Nucleus accumbens (tissue), 56 donors: ENCODE measurements around the gene MYL9.
"Not testable (repeated sequence)": the region's sequence is repeated elsewhere in the genome, so short reads cannot be mapped to it uniquely, and the experiment has no call there.

ENCODE experiments used
- DNase-seq, 56 donors: peaks; one replicate each; lab custom pipeline; 2025; lab: John Stamatoyannopoulos, UW

The MYL9 gene

DNA sequence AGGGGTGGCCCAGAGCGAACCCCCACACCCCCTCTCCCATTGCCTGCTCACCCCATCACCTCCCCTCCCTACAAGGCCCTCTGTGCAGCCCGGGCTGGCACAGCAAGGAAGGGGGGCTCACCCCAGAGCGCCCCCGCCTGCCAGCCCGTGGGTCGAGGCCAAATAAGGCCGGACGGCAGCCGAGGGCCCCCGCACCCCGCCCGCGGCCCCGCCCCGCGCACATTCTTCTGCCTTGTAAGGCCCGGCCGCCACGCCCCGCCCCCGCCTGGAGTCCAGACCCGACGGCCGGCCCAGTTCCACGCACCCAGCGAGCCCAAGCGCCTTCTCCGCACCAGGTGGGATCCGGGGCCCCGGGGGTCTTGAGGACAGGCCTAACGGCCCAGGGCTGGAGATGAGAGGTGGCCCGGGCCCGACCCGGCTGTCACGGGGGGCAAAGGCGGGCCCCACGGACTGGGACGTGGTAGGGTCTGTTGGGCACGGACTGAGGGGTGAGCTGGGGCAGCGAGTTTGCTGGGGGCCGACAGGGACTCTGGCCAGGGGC is at the start of gene MYL9:
Gene MYL9, plus strand, starts transcription at position 293 of the 541 bp plus-strand sequence. CDS start 3,366 bp downstream, outside the sequence.
- peak in 3 of 56 donors; percentile 8 to 22 (median 17) for DNase-seq

DNA sequence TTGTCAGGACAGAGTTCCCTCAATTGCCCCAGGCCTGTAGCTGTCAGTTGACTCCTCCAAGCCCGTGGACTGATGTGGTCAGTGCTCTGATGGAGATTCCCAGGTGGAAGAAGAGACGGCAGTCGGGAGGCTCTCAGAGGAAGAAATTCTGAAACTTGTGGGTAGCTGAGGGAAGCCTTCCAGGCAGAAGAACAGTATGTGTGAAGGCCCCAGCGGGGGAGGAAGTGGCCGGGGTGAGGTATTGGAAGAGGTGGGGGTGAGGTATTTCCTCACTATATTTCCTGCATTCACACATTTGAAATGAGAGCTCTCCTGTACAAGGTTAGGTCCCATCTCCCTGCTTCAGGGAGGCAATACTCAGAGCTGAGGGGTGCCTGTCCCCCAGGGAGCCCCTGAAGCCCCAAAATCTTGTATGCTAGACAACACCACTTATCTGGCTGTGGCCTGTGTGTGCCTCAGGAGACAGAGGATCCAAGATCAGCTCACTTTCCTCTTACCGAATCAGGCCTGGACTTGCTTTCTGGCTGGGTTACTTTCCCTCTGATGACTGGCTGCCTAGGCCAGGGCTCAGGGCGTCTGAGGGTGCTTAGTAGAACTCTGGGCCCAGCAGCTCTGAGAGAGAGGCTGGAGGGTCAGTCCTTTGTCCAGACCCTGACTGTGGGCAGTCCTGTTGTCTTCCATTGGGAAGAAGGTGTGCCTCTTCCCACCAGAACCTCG is 49.3 kb upstream of the MYL9 start:
- no peak for DNase-seq

DNA sequence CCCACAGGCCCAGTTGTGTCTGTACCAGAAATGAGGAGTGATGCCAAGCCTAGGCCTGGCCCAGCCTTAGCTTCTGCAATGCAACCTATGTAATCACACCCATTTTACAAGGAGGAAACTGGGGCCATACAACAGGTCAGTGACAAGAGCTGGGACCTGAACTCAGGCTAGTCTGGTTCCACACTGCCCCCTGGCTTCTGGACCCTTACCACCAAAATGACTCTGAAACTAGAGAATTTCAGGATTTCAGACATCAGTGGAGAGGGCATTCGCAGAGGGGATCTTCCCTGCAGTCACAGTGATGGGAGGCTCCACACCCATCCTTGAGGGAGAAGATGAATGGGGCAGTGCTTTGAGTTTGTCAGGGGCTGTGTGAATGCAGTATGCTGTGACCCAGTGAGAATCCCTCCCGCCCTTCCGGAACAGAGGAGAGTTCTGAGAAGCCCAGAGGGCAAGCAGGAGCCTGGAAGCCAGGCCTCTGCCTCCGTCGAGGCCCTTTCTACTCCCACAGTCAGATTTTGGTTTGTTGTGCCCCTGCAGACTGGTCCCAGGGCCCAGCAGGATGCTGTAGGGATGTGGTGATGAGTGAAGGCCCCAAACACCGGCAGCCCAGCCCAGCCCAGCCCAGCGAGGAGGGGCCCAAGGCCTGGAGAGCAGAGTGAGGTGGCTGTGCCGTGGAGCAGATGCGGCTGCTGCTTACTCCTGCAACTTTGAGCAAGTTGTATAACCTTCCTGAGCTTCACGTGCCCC is 48.1 kb upstream of the MYL9 start:
- DNase-seq, result peak in 4 of 56 donors; percentile 4 to 25 (median 18)

DNA sequence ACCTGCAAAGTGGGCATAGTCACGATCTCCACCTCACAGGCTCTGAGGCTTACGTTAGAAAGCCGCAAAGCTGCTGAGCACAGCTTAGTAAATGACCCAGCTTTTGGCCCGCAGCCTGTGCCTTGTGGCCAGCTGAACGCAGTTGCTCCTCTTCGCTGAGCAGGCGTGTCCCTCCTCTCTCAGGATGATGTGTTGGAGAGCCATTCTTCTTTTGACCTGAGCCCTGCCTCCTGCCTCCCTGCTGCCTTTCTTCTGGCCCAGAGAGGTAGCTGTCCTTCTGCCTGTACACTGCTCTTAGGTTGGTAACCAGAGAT is 47.6 kb upstream of the MYL9 start:
- peak in 12 of 56 donors; percentile 3 to 37 (median 20) for DNase-seq

DNA sequence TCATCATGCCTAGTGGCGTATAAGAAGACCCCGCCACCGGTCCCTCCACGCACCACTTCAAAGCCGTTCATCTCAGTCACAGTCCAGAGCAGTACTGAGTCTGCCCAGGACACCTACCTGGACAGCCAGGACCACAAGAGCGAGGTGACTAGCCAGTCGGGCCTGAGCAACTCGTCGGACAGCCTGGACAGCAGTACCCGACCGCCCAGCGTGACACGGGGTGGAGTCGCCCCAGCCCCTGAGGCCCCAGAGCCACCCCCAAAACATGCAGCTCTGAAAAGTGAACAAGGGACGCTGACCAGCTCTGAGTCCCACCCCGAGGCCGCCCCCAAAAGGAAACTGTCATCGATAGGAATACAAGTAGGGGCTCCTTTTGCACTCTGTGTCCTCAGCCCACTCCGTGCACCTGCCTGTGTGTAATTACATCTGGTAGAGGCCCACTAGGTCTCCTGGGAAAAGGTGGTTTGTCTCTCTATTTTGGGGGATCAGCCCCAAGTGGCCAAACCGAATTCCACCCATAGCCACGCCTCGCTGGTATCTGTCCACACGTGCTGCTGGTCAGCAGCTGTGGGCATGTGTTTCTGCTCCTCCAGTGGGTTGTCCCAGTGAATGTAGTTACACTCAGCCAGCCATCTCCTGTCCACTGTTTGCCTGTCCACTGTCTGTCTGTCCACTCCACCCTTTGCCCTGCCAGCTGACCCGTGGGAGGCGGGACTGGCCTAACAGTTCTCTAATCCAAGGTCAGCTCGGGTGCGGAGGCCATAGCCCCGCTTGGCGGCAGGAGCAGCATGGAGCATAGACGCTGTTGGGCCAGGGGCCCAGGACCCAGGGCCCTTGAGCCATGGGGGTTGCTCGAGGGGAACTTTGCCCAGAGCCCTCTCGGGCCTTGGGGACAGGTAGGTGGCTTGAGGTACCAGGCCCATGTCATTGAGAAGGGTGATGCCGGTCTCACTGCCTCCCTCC is 44.3 kb upstream of the MYL9 start:
- no peak for DNase-seq

DNA sequence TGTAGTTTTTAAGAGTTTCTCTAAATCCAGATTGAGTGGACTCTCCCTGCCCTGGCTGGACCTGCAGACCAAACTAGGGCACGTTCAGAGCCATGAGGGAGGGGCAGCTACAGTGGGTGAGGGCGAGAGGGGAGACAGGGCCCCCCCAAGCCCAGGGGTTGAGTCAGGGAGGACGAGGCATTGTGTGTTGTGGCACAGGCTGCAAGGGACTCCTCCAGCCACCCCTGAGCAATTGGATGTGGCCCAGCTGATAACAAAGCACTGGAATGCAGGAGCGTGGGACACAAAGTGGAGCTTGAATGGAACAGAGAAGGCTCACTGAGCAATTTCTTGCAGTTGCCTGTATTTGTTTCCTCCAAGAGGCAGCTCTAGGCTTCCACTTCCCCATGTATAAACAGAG is 43.5 kb upstream of the MYL9 start:
- no peak for DNase-seq

DNA sequence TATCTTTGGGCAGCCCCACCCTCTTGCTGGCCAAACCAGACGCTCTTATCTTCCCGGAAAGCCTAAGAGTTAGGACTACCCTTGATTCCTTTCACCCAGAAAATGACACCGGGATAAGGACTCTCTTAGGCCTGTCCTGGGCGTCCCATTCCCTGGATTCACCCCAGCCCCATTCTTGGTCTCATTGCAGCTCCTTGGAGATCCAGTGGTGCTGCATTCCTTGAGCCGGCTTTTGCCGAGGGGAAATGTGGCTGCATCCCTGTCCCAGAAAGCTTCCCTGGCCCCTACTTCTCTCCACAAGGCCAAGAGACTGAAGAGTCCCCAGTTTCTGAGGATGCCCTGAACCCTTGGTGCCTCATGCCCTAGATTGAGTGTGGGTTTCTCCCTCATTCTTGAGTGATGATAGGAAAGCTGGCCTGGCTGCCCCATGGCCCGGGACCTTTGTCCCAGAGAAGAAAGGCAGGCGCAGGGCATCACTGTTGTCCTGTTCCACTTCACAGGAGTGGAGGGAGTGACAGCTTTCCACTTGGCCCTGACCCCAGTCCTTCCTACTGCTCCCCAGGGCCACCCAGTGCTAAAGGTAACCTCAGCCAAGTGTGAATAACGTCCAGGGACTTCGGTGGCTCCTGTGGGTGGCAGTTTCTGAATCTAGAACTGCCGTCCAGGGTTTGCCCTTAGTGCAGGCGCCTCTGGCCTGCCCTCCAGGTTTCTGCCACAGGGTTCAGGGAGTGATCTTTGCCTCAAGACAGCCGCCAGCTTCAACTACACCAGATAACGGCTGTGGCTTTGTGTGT is 42.7 kb upstream of the MYL9 start:
- DNase-seq, result no peak

DNA sequence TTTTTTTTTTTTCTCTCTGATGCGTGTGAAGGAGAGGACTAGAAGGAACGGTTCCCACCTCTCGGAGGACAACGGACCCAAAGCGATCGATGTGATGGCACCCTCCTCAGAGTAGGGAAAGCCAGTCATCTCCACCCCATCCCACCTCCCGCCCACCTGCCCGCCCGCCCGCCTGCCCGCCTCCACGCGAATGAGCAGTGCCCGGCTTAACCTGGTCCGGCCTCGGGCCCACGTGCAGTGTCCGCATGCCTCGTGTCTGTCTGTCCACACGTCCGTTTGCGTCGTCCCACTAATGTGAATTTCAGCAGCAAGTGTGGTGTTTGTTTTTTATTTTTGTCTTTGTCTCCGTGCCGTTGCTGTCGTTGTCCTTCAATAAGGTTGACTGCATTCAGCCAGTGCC is 42.1 kb upstream of the MYL9 start:
- no peak for DNase-seq

DNA sequence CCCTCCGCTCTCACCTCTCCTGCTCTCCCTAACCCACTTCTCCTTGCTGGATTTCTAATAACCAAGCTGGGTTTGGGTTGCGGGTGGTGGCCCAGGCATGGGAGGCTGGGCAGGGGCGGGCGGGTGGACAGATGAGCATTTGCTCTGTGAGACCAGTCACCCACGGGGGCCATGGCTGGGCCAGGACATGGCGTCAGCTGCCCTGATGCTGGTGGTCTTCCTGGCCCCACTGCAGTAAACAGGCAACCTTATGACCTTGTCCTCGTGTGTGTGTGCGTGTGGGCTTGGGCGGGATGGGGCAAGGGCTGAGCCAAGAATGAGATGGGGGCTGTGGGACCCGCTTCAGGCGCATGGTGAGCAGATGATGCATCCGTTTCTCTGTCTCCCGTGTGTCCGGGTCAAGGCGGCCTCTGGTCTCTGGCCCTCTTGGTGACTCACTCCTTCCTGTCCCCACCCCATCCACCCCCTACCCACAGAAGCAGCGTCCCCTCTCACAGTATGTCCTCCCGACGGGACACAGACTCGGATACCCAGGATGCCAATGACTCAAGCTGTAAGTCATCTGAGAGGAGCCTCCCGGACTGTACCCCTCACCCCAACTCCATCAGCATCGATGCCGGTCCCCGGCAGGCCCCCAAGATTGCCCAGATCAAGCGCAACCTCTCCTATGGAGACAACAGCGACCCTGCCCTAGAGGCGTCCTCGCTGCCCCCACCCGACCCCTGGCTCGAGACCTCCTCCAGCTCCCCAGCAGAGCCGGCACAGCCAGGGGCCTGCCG is 41.4 kb upstream of the MYL9 start:
- DNase-seq, result no peak

DNA sequence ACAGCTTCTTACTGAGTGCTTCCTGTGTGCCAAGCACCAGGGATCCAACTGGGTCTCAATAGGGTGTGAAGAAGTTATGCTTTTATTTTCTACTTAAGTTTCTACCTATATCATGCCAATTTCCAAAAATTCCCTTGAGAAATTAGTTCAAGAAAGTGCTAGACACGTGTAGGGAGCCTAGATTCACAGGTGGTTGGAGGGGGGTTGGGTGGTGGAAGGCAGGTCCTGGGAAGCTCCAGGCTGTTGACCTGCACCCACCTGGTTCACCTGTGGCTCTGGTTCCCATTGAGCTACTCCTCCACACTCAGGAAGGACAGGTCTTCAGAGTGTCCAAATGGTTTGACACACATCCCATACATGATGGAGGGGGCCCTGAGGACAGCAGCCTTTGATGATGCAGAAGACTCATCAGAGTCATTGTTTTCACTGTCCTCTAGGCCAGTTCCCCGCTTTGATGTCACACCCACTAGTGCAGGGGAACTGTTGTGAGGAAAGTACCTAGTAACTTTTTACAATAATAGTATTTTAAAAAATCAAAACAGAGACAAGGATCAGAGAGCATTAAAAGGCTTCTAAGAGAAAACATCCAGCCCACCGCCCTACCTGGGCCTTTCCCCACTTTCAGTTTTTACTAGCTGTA is 39.8 kb upstream of the MYL9 start:
- no peak for DNase-seq

DNA sequence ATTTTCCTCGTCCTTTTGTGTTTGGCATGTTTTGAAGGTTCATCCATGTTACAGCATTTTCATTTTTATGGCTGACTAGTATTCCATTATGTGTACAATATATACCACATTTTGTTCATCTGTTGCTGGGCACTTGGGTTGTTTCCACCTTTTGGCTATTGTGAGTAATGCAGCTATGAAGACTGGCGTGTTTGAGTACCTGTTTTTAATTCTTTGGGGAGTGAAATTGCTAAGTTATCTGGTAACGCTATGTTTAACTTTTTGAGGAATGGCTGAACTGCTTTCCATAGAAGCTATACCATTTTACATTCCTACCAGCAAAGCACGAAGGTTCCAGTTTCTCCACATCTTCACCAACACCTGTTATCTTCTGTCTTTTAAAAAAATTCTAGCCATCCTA is 37.0 kb upstream of the MYL9 start:
- DNase-seq, result no peak

DNA sequence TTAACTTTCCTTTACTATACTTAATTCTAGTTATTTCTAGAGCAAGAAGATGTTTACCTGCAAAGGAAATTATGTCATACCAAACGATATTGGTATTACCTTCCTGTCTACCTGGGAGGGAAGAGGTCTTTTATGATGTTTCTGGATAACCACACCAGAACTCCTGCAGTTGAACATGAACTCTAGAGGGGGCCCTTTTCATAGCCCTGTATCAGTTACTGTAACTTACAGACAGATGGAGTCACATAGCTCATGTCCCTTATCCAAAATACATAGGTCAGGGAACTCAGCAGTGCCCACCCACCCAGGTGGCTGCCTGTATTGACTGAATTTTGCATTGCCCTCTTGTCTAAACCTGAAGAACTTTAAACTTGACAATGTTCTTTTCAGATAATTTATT is 35.1 kb upstream of the MYL9 start:
- no peak for DNase-seq

DNA sequence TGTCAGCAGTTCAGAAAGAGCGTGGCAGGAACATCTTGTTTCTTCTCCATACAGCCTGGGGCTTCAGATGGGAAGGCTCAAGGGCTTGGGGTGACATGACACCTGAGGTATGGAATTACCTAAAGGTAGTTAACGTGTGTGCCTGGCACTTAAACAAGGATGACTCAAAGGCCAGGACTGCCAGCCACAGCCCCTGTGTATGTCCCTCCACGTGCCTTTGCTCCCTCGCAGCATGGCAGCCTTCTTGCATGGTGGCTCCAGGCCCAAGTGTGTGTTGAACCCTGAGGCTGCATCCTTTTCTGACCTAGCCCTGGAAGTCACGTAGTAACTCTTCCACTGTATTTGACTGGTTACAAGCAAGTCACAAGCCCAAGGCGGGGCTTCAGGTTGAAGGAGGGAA is 33.6 kb upstream of the MYL9 start:
- no peak for DNase-seq

DNA sequence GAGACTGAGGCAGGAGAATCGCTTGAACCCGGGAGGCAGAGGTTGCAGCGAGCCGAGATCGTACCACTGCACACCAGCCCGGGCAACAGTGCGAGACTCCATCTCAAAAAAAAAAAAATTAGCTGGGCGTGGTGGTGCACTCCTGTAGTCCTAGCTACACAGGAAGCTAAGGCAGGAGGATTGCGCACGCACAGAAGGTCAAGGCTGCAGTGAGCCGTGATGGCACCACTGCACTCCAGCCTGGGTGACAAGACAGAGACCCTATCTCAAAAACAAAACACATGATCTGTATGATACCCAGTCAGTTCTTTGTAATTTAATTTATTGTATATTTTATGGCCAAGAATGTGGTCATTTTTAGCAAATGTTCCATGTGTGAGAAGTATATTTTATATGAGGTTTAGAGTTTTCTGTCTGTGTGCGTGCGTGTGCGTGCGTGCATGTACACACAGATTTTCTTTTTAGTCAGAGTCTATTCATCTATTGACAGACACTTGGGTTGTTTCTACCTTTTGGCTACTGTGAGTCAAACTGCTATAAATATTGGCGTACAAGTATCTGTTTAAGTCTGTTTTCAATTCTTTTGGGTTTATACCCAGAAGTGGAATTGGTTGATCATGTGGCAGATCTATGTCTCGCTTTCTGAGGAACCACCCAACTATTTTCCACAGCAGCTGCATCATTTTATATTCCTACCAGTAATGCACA is 22.2 kb upstream of the MYL9 start:
- DNase-seq, result no peak

DNA sequence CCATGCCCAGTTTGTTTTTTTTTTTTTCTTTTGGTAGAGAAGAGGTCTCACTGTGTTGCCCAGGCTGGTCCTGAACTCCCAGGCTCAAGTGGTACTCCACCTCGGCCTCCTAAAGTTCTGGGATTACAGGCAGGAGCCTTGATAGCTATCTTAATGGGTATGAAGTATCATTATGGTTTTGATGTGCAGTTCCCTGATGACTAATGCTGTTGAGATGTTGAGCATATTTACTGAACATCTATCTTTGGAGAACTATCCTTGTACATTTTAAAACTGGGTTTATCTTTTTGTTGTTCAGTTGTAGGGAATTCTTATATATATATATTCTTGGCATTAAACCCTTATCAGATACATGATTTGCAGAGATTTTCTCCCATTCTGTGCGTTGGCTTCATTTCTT is 21.4 kb upstream of the MYL9 start:
- DNase-seq, result no peak

DNA sequence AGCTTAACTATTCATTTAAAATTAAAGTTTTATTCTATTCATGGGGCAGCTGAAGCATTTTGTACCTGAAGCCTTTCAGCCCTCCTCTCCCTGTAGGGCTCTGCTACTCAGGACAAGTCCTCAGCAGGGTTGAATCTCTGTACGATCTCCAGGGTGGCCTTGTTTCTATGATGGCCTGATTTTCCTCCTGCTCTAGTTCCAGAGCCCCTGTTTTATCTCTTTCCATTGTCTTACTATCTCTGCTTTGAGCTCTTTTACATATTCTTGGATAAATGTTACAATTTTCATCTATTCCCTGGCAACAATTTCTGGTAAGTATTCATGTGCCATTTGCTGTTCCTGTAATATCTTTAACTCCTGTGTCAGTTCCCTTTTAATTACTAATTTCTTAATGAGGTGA is 19.8 kb upstream of the MYL9 start:
- DNase-seq, result no peak

DNA sequence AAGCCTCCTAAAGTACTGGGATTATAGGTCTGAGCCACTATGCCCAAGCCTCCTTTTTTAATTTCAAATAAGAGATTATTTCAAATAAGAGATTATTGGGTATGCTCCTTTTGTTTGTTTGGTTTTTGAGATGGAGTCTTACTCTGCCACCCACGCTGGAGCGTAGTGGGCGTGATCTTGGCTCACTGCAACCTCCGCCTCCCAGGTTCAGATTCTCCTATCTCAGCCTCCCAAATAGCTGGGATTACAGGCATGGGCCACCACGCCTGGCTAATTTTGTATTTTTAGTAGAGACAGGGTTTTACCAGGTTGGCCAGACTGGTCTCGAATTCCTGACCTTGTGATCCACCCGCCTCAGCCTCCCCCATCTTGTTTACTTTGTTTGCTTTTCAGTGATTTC is 18.9 kb upstream of the MYL9 start:
- DNase-seq, result not testable (repeated sequence)

DNA sequence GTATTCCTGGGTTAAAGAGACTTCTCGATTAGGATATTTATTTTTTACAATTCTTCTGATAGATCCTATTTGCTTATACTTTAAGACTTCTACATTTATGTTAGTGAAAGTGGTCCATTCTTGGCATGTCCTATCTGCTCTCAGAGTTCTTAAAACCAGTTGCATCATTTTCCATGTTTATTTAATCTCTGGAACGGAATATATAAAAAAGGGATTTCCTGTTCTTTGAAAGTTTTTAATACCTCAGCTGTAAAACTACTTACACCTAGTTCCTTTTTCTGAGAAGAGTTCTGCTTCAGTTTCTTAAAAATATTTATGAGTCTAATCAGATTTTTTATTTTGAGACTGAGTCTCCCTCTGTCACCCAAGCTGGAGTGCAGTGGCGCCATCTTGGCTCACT is 18.0 kb upstream of the MYL9 start:
- no peak for DNase-seq
